ENCODE data around the gene GRK6. TPM values are rescaled to one million over a fixed set of nuclear protein-coding genes. Genes with fewer than 3 reads are reported as not detected.
A peak's percentile ranks its signal among the peaks of the same experiment; 100 is the strongest.

Gene GRK6
- total RNA-seq, 2 experiments from 2014 or later = 186 to 192 TPM

DNA sequence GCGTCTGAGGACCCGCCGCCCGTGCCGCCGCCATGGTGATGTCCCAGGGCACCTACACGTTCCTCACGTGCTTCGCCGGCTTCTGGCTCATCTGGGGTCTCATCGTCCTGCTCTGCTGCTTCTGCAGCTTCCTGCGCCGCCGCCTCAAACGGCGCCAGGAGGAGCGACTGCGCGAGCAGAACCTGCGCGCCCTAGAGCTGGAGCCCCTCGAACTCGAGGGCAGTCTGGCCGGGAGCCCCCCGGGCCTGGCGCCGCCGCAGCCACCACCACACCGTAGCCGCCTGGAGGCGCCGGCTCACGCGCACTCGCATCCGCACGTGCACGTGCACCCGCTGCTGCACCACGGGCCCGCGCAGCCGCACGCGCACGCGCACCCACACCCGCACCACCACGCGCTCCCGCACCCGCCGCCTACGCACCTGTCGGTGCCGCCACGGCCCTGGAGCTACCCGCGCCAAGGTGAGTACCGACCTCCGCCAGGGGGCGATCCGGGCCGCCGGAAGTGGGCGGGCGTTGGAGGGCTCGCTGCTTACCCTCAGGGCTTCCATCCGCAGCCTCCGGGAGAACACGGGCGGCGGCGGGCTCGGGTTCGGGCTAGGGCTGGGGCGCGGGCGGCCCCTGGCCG, 28.7 kb downstream of the GRK6 start:
- H3K4me3 Mint-ChIP-seq = peak overlapping the region; percentile 74

DNA sequence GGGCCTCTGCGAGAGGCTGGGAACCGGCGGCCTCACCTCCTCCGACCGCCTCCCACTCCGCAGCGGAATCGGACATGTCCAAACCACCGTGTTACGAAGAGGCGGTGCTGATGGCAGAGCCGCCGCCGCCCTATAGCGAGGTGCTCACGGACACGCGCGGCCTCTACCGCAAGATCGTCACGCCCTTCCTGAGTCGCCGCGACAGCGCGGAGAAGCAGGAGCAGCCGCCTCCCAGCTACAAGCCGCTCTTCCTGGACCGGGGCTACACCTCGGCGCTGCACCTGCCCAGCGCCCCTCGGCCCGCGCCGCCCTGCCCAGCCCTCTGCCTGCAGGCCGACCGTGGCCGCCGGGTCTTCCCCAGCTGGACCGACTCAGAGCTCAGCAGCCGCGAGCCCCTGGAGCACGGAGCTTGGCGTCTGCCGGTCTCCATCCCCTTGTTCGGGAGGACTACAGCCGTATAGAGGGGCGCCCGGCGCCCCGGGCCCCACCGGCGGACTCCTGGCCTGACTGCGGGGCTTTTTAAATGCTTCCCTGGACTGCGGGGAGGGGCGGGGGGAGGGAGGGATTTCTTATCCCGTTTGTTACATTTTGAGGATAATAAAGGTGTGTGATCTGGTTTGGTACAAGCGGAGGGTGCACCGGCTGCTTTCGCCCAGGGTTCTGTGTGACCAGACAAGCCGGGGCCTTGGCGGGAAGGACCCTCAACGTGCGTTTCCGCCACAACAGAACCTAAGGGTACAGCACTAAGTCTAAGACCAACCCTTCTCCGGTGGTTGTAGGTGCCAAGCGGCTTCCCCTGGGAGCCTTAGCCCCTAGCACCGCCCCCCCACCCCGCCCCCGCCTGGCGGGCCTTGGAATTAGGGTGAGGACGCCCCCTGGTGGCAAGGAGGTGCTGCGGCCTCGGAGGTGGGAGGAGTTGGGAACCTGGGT, 29.4 kb downstream of the GRK6 start:
- H3K4me1 ChIP-seq (ENCODE audit: insufficient read depth, low read length) = peaks cover 46% of the 10 kb centered on the region
- Mint-ChIP-seq H3K27ac (peak overlapping the region; percentile 93), H3K4me3 (peak overlapping the region; percentile 91), H3K27me3 (no peaks in the 10 kb centered on the region), H3K4me1 (ENCODE audit: low read depth) (peaks cover 37% of the 10 kb centered on the region), H3K9me3 (no peaks in the 10 kb centered on the region), H3K36me3 (ENCODE audit: low read depth) (peaks cover 8% of the 10 kb centered on the region)
- TF ChIP-seq, protein P1, sequence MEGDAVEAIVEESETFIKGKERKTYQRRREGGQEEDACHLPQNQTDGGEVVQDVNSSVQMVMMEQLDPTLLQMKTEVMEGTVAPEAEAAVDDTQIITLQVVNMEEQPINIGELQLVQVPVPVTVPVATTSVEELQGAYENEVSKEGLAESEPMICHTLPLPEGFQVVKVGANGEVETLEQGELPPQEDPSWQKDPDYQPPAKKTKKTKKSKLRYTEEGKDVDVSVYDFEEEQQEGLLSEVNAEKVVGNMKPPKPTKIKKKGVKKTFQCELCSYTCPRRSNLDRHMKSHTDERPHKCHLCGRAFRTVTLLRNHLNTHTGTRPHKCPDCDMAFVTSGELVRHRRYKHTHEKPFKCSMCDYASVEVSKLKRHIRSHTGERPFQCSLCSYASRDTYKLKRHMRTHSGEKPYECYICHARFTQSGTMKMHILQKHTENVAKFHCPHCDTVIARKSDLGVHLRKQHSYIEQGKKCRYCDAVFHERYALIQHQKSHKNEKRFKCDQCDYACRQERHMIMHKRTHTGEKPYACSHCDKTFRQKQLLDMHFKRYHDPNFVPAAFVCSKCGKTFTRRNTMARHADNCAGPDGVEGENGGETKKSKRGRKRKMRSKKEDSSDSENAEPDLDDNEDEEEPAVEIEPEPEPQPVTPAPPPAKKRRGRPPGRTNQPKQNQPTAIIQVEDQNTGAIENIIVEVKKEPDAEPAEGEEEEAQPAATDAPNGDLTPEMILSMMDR (IDR thresholded peaks at IDR 0.05) = peak; percentile 99
- ChIA-PET POLR2A (interaction anchor here (0.7 to 14.1 kb wide), 19 partner anchors 8 to 323 kb away, joined by 3 to 435 read pairs (median 6); partner anchors contain the start of genes F12, GRK6, LMAN2 and PDLIM7), CTCF (interaction anchor here (0.7 to 16.6 kb wide), 25 partner anchors 10 to 143 kb away, joined by 3 to 352 read pairs (median 4); partner anchors contain the start of genes F12, GRK6, PDLIM7 and PFN3)
- no peaks in the 10 kb centered on the region for H3K9me3 ChIP-seq (ENCODE audit: control insufficient read depth in 1 of 2, insufficient read depth in 1 of 2, low read length in 2 of 2)
- H3K27me3 ChIP-seq (ENCODE audit: control insufficient read depth in 1 of 2, insufficient read depth in 2 of 2, low read length in 2 of 2) = no peaks in the 10 kb centered on the region
- DNase-seq (peak; percentile 89 to 99 (median 96)), ATAC-seq (ENCODE audit: poor library complexity) (peak; percentile 28)
- peak overlapping the region; percentile 80 to 95 for H3K27ac ChIP-seq (ENCODE audit: low read depth in 1 of 2, low read length in 2 of 2)
- no peaks in the 10 kb centered on the region for H3K36me3 ChIP-seq (ENCODE audit: insufficient read depth, low read length)
- H3K4me3 ChIP-seq (ENCODE audit: low read length) = peak overlapping the region; percentile 71
- intact Hi-C loops (cut with DNase I, micrococcal nuclease) = loop anchor here (1.0 to 5.0 kb wide), 7 partner anchors 30 to 145 kb away; partner anchors contain the start of genes GRK6 (in 1 of the 2), MXD3 (in 1 of the 2) and PDLIM7 (in 1 of the 2)

More for the DNA sequence above, 28.7 kb downstream of the GRK6 start:
- no peaks in the 10 kb centered on the region for H3K27me3 Mint-ChIP-seq
- peaks cover 43% of the 10 kb centered on the region for H3K4me1 Mint-ChIP-seq (ENCODE audit: low read depth)
- Histone ChIP-seq H3K4me3 (ENCODE audit: low read length) (peak overlapping the region; percentile 71), H3K27me3 (ENCODE audit: control insufficient read depth in 1 of 2, insufficient read depth in 2 of 2, low read length in 2 of 2) (no peaks in the 10 kb centered on the region), H3K27ac (ENCODE audit: low read depth in 1 of 2, low read length in 2 of 2) (peak overlapping the region; percentile 90 to 95), H3K36me3 (ENCODE audit: insufficient read depth, low read length) (no peaks in the 10 kb centered on the region), H3K4me1 (ENCODE audit: insufficient read depth, low read length) (peaks cover 46% of the 10 kb centered on the region), H3K9me3 (ENCODE audit: control insufficient read depth in 1 of 2, insufficient read depth in 1 of 2, low read length in 2 of 2) (no peaks in the 10 kb centered on the region)
- ChIA-PET CTCF (interaction anchor here (0.7 to 16.6 kb wide), 23 partner anchors 11 to 143 kb away, joined by 3 to 352 read pairs (median 5); partner anchors contain the start of genes F12, GRK6, PDLIM7 and PFN3), POLR2A (interaction anchor here (0.7 to 14.1 kb wide), 21 partner anchors 7 to 322 kb away, joined by 3 to 435 read pairs (median 6); partner anchors contain the start of genes F12, GRK6, LMAN2 and PDLIM7)
- TF ChIP-seq, protein P1 (IDR thresholded peaks at IDR 0.05) = peak; percentile 74
- H3K36me3 Mint-ChIP-seq (ENCODE audit: low read depth) = peaks cover 8% of the 10 kb centered on the region
- H3K27ac Mint-ChIP-seq = peak overlapping the region; percentile 93
- intact Hi-C loops (cut with DNase I, micrococcal nuclease) = loop anchor here in 1 of 2 experiments (1.0 to 5.0 kb wide), 2 partner anchors 29 to 138 kb away; partner anchors contain the start of gene GRK6
- no peaks in the 10 kb centered on the region for H3K9me3 Mint-ChIP-seq
- DNase-seq = peak; percentile 86 to 96 (median 92)
- peak; percentile 64 for ATAC-seq (ENCODE audit: poor library complexity)

DNA sequence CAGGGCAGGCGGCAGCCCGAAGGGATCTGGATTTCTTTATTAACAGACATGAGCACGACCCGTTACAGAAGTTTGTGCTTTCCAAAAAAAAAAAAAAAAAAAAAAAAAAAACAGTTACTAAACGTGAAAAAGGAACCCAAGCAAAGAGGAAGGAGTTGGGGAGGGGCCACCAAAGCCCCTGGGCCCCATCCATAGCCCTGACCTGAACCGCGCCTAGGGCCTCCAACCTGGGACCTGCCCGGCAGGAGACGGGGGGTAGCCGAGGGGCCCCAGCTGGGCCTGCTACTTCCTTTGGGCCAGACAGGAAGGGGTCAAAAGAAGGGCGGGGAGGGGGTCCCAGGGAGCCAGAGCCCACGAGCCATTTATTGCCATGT, 30.1 kb downstream of the GRK6 start:
- no peak for DNase-seq
- ChIA-PET CTCF (interaction anchor here (1.0 to 16.6 kb wide), 7 partner anchors 9 to 65 kb away, joined by 3 to 352 read pairs (median 4); partner anchors contain the start of genes F12, GRK6, PDLIM7 and PFN3), POLR2A (interaction anchor here (1.0 to 6.0 kb wide), 5 partner anchors 27 to 67 kb away, joined by 4 to 204 read pairs (median 12); partner anchors contain the start of genes GRK6 and PDLIM7)
- Mint-ChIP-seq H3K36me3 (ENCODE audit: low read depth) (peaks cover 8% of the 10 kb centered on the region), H3K4me1 (ENCODE audit: low read depth) (peaks cover 36% of the 10 kb centered on the region), H3K9me3 (no peaks in the 10 kb centered on the region), H3K4me3 (peak overlapping the region; percentile 91), H3K27ac (peak overlapping the region; percentile 93), H3K27me3 (no peaks in the 10 kb centered on the region)
- Histone ChIP-seq H3K27me3 (ENCODE audit: control insufficient read depth in 1 of 2, insufficient read depth in 2 of 2, low read length in 2 of 2) (no peaks in the 10 kb centered on the region), H3K4me1 (ENCODE audit: insufficient read depth, low read length) (peaks cover 50% of the 10 kb centered on the region), H3K9me3 (ENCODE audit: control insufficient read depth in 1 of 2, insufficient read depth in 1 of 2, low read length in 2 of 2) (no peaks in the 10 kb centered on the region), H3K4me3 (ENCODE audit: low read length) (no peak overlapping the region), H3K27ac (ENCODE audit: low read depth in 1 of 2, low read length in 2 of 2) (no peak overlapping the region), H3K36me3 (ENCODE audit: insufficient read depth, low read length) (no peaks in the 10 kb centered on the region)
- TF ChIP-seq, protein P1 (IDR thresholded peaks at IDR 0.05) = peak; percentile 49
- ATAC-seq (ENCODE audit: poor library complexity) = no peak
- intact Hi-C loops (cut with DNase I, micrococcal nuclease) = loop anchor here (1.0 to 5.0 kb wide), 6 partner anchors 40 to 146 kb away; partner anchors contain the start of genes MXD3 (in 1 of the 2) and PDLIM7 (in 1 of the 2)

All from CD4-positive, alpha-beta T cell (primary cell).